Karpas-422 (cell line): ENCODE results near the gene PARP12. TPM values are rescaled to one million over a fixed set of nuclear protein-coding genes. Genes with fewer than 3 reads are reported as not detected.

Source experiments
- DNase-seq: peaks from one replicate; pipeline ENCODE4 v3.0.0-alpha.2; 2015
- H2AFZ ChIP-seq: fragments of 200-600 bp; sonication (generic); 2 replicates; pipeline ENCODE4 v1.6.1; 2014; ENCODE audit warnings: antibody characterized with exemption, low read length, mixed read lengths
- H3K27ac ChIP-seq: fragments of 200-600 bp; sonication (generic); 2 replicates; pipeline ENCODE4 v1.5.1; 2014; ENCODE audit warnings: mild to moderate bottlenecking, low read length, moderate library complexity
- H3K27me3 ChIP-seq: fragments of 200-600 bp; sonication (generic); 2 replicates; pipeline ENCODE4 v1.6.1; 2014; ENCODE audit warnings: low read length, mixed read lengths
- H3K36me3 ChIP-seq: fragments of 200-600 bp; sonication (generic); 2 replicates; pipeline ENCODE4 v1.6.1; 2014; ENCODE audit warnings: low read length, mixed read lengths; ENCODE audit not compliant: insufficient read depth
- H3K4me1 ChIP-seq: fragments of 200-600 bp; sonication (generic); 2 replicates; pipeline ENCODE4 v1.6.1; 2014; ENCODE audit warnings: mild to moderate bottlenecking, low read length, mixed read lengths
- H3K4me2 ChIP-seq: fragments of 200-600 bp; sonication (generic); 2 replicates; pipeline ENCODE4 v1.6.1; 2014; ENCODE audit warnings: low read length, low read depth, mild to moderate bottlenecking; ENCODE audit not compliant: poor library complexity, severe bottlenecking
- H3K4me3 ChIP-seq: fragments of 200-600 bp; sonication (generic); 2 replicates; pipeline ENCODE4 v1.5.1; 2014; ENCODE audit warnings: mild to moderate bottlenecking, antibody characterized with exemption, low read length, mixed read lengths
- H3K79me2 ChIP-seq: fragments of 200-600 bp; sonication (generic); 2 replicates; pipeline ENCODE4 v1.6.1; 2014; ENCODE audit warnings: mild to moderate bottlenecking, low read length, mixed read lengths
- H3K9ac ChIP-seq: fragments of 200-600 bp; sonication (generic); 2 replicates; pipeline ENCODE4 v1.6.0; 2014; ENCODE audit warnings: low read length
- H3K9me2 ChIP-seq: fragments of 200-600 bp; sonication (generic), shearing (Covaris generic); replicated peaks from 2 replicates; pipeline ENCODE4 v1.6.0; 2014; ENCODE audit warnings: mild to moderate bottlenecking, low read length, moderate library complexity; ENCODE audit not compliant: insufficient read depth
- H3K9me3 ChIP-seq: fragments of 300-700, 200-600 bp; sonication (generic); 2 replicates; pipeline ENCODE4 v1.6.1; 2014; ENCODE audit warnings: low read length, mixed read lengths
- H4K20me1 ChIP-seq: fragments of 200-600 bp; sonication (generic); 2 replicates; pipeline ENCODE4 v1.6.1; 2014; ENCODE audit warnings: mild to moderate bottlenecking, antibody characterized with exemption, low read length, low read depth; ENCODE audit not compliant: insufficient read depth
- total RNA-seq: library from RNA; depleted of rRNA; stranded (reverse); fragments of >200 nt; shearing (Covaris generic); gene quantifications from 2 replicates; pipeline ENCODE4 v1.2.3, GENCODE V29; 2014; ENCODE audit warnings: low replicate concordance

The PARP12 gene
- total RNA-seq, 1 experiment from 2014 or later: 24.4 TPM

GRCh38 chr7:140028311-140028710 is 34.4 kb downstream of the PARP12 start:
- no peaks in the 10 kb centered on the region for H3K9me2 ChIP-seq
- H3K27me3 ChIP-seq: no peaks in the 10 kb centered on the region
- no peak overlapping the region for H3K9ac ChIP-seq
- no peaks in the 10 kb centered on the region for H3K79me2 ChIP-seq
- no peak overlapping the region for H3K4me3 ChIP-seq
- DNase-seq: no peak
- H3K4me1 ChIP-seq: no peaks in the 10 kb centered on the region
- H3K27ac ChIP-seq: no peak overlapping the region
- no peaks in the 10 kb centered on the region for H4K20me1 ChIP-seq
- no peaks in the 10 kb centered on the region for H3K36me3 ChIP-seq
- H2AFZ ChIP-seq: no peak overlapping the region
- no peak overlapping the region for H3K4me2 ChIP-seq
- no peaks in the 10 kb centered on the region for H3K9me3 ChIP-seq

DNA sequence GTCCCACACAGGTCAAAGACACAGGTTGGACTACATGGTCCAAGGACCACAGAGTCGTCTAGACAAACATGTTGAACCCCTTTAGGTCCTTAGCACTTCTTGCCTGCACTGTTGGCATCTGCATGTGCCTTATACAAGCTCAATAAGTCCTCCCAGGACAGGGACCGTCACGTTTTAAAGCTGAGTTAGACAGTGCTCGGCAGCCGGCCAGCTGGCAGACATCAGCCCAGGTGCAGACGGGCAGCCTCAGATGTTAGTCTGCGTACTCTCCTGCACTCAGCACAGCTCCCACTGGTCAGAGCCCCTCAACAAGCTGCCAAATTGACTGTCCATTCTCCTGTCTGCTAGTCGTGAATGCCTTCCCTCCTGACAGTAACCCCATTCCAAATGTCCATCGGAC is 34.9 kb downstream of the PARP12 start:
- no peaks in the 10 kb centered on the region for H3K9me2 ChIP-seq
- no peak overlapping the region for H3K27ac ChIP-seq
- H2AFZ ChIP-seq: no peak overlapping the region
- H4K20me1 ChIP-seq: no peaks in the 10 kb centered on the region
- no peaks in the 10 kb centered on the region for H3K36me3 ChIP-seq
- no peaks in the 10 kb centered on the region for H3K9me3 ChIP-seq
- H3K4me1 ChIP-seq: no peaks in the 10 kb centered on the region
- no peaks in the 10 kb centered on the region for H3K27me3 ChIP-seq
- no peaks in the 10 kb centered on the region for H3K79me2 ChIP-seq
- DNase-seq: no peak
- no peak overlapping the region for H3K9ac ChIP-seq
- no peak overlapping the region for H3K4me3 ChIP-seq
- H3K4me2 ChIP-seq: no peak overlapping the region

GRCh38 chr7:140026935-140027334 is 35.8 kb downstream of the PARP12 start:
- Histone ChIP-seq H2AFZ (no peak overlapping the region), H3K4me3 (no peak overlapping the region), H3K79me2 (no peaks in the 10 kb centered on the region), H3K9me2 (no peaks in the 10 kb centered on the region), H3K9me3 (no peaks in the 10 kb centered on the region), H3K9ac (no peak overlapping the region), H3K4me2 (no peak overlapping the region), H3K27me3 (no peaks in the 10 kb centered on the region), H4K20me1 (no peaks in the 10 kb centered on the region), H3K27ac (no peak overlapping the region), H3K36me3 (no peaks in the 10 kb centered on the region), H3K4me1 (no peaks in the 10 kb centered on the region)
- no peak for DNase-seq

DNA sequence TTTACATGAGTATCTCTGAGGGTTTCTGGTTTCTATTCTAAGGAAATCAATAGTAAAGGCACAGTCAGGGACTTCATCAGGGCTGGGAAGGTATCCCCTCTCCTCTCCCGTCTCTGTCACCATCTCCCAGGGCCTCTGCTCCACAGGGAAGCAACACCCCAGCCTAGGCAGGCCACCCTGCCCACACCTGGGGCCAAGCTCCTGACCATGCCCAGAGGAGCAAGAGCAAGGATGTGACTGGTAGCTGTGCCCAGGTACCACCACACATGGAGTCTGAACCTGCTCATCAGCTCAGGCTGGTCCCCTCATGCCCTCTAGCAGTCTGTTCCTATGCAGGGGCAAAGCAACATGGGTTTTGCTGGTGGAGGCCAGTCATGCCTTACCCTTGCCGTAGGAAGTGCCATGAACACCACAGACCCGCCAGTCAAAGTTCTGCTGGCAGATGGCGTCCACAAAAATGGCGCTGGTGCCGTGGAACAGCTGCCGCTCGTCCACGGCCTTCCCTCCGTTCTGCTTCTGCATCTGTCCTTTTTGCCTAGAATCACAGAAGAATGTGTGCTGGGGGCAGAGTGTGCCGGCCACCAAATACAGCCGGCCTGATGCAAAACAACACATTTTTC is 36.8 kb downstream of the PARP12 start:
- no peak overlapping the region for H2AFZ ChIP-seq
- no peaks in the 10 kb centered on the region for H3K36me3 ChIP-seq
- H3K79me2 ChIP-seq: no peaks in the 10 kb centered on the region
- no peaks in the 10 kb centered on the region for H3K9me3 ChIP-seq
- no peak overlapping the region for H3K4me3 ChIP-seq
- no peak overlapping the region for H3K27ac ChIP-seq
- no peaks in the 10 kb centered on the region for H3K4me1 ChIP-seq
- no peaks in the 10 kb centered on the region for H4K20me1 ChIP-seq
- no peak overlapping the region for H3K9ac ChIP-seq
- no peak overlapping the region for H3K4me2 ChIP-seq
- no peaks in the 10 kb centered on the region for H3K27me3 ChIP-seq
- no peaks in the 10 kb centered on the region for H3K9me2 ChIP-seq
- no peak for DNase-seq

- no peak overlapping the region for H3K27ac ChIP-seq
- no peak overlapping the region for H3K9ac ChIP-seq
- H3K9me2 ChIP-seq: no peaks in the 10 kb centered on the region
- H3K4me3 ChIP-seq: no peak overlapping the region
- no peaks in the 10 kb centered on the region for H3K36me3 ChIP-seq
- H4K20me1 ChIP-seq: 0 out of 2 replicates have a peak, but pooled peaks cover 2% of the 10 kb centered on the region
- no peak for DNase-seq
- no peaks in the 10 kb centered on the region for H3K27me3 ChIP-seq
- H2AFZ ChIP-seq: no peak overlapping the region
- H3K4me1 ChIP-seq: no peaks in the 10 kb centered on the region
- no peaks in the 10 kb centered on the region for H3K79me2 ChIP-seq
- H3K9me3 ChIP-seq: no peaks in the 10 kb centered on the region
- no peak overlapping the region for H3K4me2 ChIP-seq
Measured at GRCh38 chr7:140025241-140025640, 37.5 kb downstream of the PARP12 start.

- no peaks in the 10 kb centered on the region for H3K4me1 ChIP-seq
- H4K20me1 ChIP-seq: 0 out of 2 replicates have a peak, but pooled peaks cover 4% of the 10 kb centered on the region
- no peaks in the 10 kb centered on the region for H3K9me3 ChIP-seq
- no peaks in the 10 kb centered on the region for H3K36me3 ChIP-seq
- H3K27me3 ChIP-seq: no peaks in the 10 kb centered on the region
- H3K4me3 ChIP-seq: no peak overlapping the region
- no peak overlapping the region for H3K4me2 ChIP-seq
- no peak for DNase-seq
- H2AFZ ChIP-seq: no peak overlapping the region
- H3K9me2 ChIP-seq: no peaks in the 10 kb centered on the region
- H3K27ac ChIP-seq: no peak overlapping the region
- no peaks in the 10 kb centered on the region for H3K79me2 ChIP-seq
- H3K9ac ChIP-seq: no peak overlapping the region
Measured at GRCh38 chr7:140024585-140024984, 38.2 kb downstream of the PARP12 start.

DNA sequence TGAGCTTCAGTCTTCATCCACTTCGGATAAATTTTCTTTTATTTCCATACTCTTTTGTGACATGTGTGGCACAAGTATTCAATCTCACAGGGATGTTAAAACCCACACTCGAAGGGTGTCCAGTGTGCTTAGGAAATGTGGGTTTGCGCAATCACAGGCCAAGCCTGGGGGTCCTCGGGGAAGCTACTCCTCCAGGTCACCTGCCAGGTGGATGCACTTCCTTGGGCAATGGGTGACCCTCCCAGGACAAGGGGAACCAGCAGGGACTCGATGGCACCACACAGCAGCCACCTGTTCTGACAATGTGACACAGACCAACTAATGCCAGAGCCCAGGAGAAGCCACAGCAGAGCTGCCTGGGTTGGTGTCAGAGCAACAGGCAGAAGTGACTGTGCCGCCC is 39.0 kb downstream of the PARP12 start:
- H3K4me1 ChIP-seq: no peaks in the 10 kb centered on the region
- H3K4me3 ChIP-seq: no peak overlapping the region
- H3K27me3 ChIP-seq: no peaks in the 10 kb centered on the region
- H2AFZ ChIP-seq: no peak overlapping the region
- no peaks in the 10 kb centered on the region for H3K79me2 ChIP-seq
- no peak overlapping the region for H3K27ac ChIP-seq
- no peak overlapping the region for H3K4me2 ChIP-seq
- H3K9ac ChIP-seq: no peak overlapping the region
- H3K36me3 ChIP-seq: no peaks in the 10 kb centered on the region
- DNase-seq: no peak
- H3K9me3 ChIP-seq: no peaks in the 10 kb centered on the region
- H3K9me2 ChIP-seq: no peaks in the 10 kb centered on the region
- 0 out of 2 replicates have a peak, but pooled peaks cover 4% of the 10 kb centered on the region for H4K20me1 ChIP-seq

DNA sequence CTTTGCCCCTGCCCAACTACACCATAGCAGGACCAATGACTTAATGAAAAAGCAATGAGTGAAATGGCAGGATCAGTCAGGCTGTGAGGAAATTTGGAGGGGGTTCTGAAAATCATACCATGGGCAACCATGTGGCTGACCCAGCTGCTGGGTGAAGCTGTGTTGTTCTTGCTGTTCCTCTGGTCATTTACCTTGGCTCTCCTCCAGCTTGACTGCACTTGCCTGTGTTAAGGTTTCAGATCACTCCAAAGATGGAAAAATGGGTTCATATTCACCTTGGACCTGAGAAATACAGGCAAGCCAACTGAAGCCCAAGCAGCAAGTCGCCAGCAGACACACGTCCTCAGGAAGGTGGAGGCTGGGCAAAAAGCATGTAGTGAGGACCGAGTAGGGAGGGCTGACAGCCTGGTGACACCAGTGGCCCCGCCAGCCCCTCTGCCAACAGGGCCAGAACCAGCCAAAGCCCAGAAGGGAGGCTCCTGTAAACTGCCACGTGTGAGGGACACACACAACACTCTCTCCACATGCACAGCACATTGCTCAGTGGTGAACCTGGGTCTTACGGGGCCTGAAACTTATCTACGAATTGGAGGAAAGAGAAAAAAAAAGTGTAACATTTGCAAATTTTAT is 40.1 kb downstream of the PARP12 start:
- H3K9ac ChIP-seq: no peak overlapping the region
- H3K9me3 ChIP-seq: no peaks in the 10 kb centered on the region
- no peaks in the 10 kb centered on the region for H3K9me2 ChIP-seq
- no peak overlapping the region for H3K4me2 ChIP-seq
- DNase-seq: no peak
- no peak overlapping the region for H3K4me3 ChIP-seq
- no peaks in the 10 kb centered on the region for H3K27me3 ChIP-seq
- H4K20me1 ChIP-seq: 0 out of 2 replicates have a peak, but pooled peaks cover 4% of the 10 kb centered on the region
- H3K4me1 ChIP-seq: no peaks in the 10 kb centered on the region
- H3K36me3 ChIP-seq: no peaks in the 10 kb centered on the region
- H3K27ac ChIP-seq: no peak overlapping the region
- no peak overlapping the region for H2AFZ ChIP-seq
- no peaks in the 10 kb centered on the region for H3K79me2 ChIP-seq
